ENCODE measurements around the gene SGO2. TPM values are rescaled to one million over a fixed set of nuclear protein-coding genes. Genes with fewer than 3 reads are reported as not detected.

SGO2 gene
- total and polyA plus RNA-seq, 2 donors (not counting 1 experiment from before 2014, with no cell fraction given) = 0.89 to 5.3 TPM

DNA sequence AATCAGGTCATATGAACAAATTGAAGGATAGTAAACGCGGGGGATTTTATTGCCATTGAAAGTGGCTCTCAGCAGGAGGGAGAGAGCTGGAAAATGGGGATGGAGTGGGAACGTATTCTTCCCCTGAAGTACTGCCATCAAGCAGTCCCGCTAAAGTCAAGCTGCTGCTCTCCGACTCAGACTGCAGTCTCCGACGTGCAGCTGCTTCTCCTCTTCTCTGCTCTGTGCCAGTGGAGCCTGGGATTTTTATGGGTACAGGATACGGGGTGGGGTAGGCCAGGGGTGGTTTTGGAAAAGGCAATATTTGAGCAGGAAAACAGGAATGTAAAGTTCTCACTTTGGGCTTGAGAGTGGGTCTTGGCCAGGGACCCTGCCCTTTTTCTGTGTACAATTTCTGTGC is 49.2 kb upstream of the SGO2 start:
- no peak overlapping the region for H3K27ac Mint-ChIP-seq
- TF ChIP-seq, protein P1, sequence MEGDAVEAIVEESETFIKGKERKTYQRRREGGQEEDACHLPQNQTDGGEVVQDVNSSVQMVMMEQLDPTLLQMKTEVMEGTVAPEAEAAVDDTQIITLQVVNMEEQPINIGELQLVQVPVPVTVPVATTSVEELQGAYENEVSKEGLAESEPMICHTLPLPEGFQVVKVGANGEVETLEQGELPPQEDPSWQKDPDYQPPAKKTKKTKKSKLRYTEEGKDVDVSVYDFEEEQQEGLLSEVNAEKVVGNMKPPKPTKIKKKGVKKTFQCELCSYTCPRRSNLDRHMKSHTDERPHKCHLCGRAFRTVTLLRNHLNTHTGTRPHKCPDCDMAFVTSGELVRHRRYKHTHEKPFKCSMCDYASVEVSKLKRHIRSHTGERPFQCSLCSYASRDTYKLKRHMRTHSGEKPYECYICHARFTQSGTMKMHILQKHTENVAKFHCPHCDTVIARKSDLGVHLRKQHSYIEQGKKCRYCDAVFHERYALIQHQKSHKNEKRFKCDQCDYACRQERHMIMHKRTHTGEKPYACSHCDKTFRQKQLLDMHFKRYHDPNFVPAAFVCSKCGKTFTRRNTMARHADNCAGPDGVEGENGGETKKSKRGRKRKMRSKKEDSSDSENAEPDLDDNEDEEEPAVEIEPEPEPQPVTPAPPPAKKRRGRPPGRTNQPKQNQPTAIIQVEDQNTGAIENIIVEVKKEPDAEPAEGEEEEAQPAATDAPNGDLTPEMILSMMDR (IDR thresholded peaks at IDR 0.05) = no peak
- no peak for TF ChIP-seq EZH2 (IDR thresholded peaks at IDR 0.05; ENCODE audit: borderline replicate concordance, insufficient read depth, low read depth, low read length, poor library complexity, severe bottlenecking)
- CTCF ChIA-PET = interaction anchor here (1.0 to 1.8 kb wide), 4 partner anchors 9 to 501 kb away, joined by 3 to 4 read pairs (median 4); no protein-coding TSS in a partner anchor

DNA sequence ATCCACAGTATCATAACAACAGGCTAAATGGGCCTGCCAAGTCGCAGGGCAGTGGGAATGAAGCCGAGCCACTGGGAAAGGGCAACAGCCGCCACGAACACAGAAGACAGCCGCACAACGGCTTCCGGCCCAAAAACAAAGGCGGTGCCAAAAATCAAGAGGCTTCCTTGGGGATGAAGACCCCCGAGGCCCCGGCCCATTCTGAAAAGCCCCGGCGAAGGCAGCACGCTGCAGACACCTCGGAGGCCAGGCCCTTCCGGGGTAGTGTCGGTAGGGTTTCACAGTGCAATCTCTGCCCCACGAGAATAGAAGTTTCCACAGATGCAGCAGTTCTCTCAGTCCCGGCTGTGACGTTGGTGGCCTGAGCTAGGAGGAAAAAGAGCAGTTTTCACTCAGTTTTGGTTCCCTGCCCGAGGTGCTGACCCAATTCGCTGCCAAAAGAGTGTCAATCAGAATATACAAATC is 48.3 kb upstream of the SGO2 start:
- intact Hi-C loops (cut with micrococcal nuclease) = no loop called here
- no peaks in the 10 kb centered on the region for H3K4me1 Mint-ChIP-seq
- POLR2A ChIA-PET = no interaction called here

More for the DNA sequence above, 49.2 kb upstream of the SGO2 start:
- intact Hi-C loops (cut with micrococcal nuclease) = no loop called here
- no peak overlapping the region for H2AFZ ChIP-seq (ENCODE audit: insufficient read depth, low read depth, low read length, poor library complexity, severe bottlenecking)
- H4K20me1 ChIP-seq (ENCODE audit: control insufficient read depth, insufficient read depth, low read length, poor library complexity, severe bottlenecking) = no peaks in the 10 kb centered on the region
- no peak overlapping the region for H3K9ac ChIP-seq (ENCODE audit: low read length)
- no peak overlapping the region for H3K27ac ChIP-seq (ENCODE audit: low read length in 2 of 2)
- H3K4me1 ChIP-seq (ENCODE audit: control insufficient read depth in 2 of 2, insufficient read depth in 2 of 2, low read length in 2 of 2) = no peaks in the 10 kb centered on the region
- H3K4me3 ChIP-seq (ENCODE audit: control extremely low read depth in 1 of 5, extremely low read depth in 1 of 5, insufficient read depth in 1 of 5, low read depth in 2 of 5, low read length in 4 of 5) = no peak overlapping the region
- WGBS (ENCODE audit: insufficient coverage) = 93% methylated on average over 8 of the region's 8 CpGs
- H3K4me2 ChIP-seq (replicated peaks; ENCODE audit: low read depth, low read length, poor library complexity, severe bottlenecking) = no peak overlapping the region
- Mint-ChIP-seq H3K27me3 (no peaks in the 10 kb centered on the region), H3K4me3 (no peak overlapping the region), H3K9me3 (ENCODE audit: insufficient read depth) (no peaks in the 10 kb centered on the region), H3K4me1 (no peaks in the 10 kb centered on the region)
- DNase-seq = no peak
- ATAC-seq (ENCODE audit: low read depth) = no peak
- POLR2A ChIA-PET = no interaction called here
- H3K36me3 ChIP-seq (replicated peaks in 1 of 2; ENCODE audit: control extremely low read depth in 1 of 2, control insufficient read depth in 1 of 2, extremely low read depth in 1 of 2, insufficient read depth in 2 of 2, low read length in 1 of 2) = no peaks in the 10 kb centered on the region
- no peaks in the 10 kb centered on the region for H3K27me3 ChIP-seq (replicated peaks in 1 of 4; ENCODE audit: control extremely low read depth in 1 of 4, control insufficient read depth in 3 of 4, insufficient read depth in 4 of 4, low read length in 3 of 4)
- no peaks in the 10 kb centered on the region for H3K9me3 ChIP-seq (ENCODE audit: control extremely low read depth in 1 of 3, control insufficient read depth in 2 of 3, insufficient read depth in 1 of 3, low read length in 2 of 3)
- H3K79me2 ChIP-seq (ENCODE audit: control insufficient read depth, insufficient read depth, low read length) = no peaks in the 10 kb centered on the region

More for the DNA sequence above, 48.3 kb upstream of the SGO2 start:
- no peaks in the 10 kb centered on the region for H3K79me2 ChIP-seq (ENCODE audit: control insufficient read depth, insufficient read depth, low read length)
- TF ChIP-seq EZH2 (IDR thresholded peaks at IDR 0.05; ENCODE audit: borderline replicate concordance, insufficient read depth, low read depth, low read length, poor library complexity, severe bottlenecking) = no peak
- TF ChIP-seq, protein P1 (IDR thresholded peaks at IDR 0.05) = no peak
- Mint-ChIP-seq H3K27me3 (no peaks in the 10 kb centered on the region), H3K4me3 (no peak overlapping the region), H3K9me3 (ENCODE audit: insufficient read depth) (no peaks in the 10 kb centered on the region), H3K27ac (no peak overlapping the region)
- no peak overlapping the region for H3K9ac ChIP-seq (ENCODE audit: low read length)
- ATAC-seq (ENCODE audit: low read depth) (no peak), DNase-seq (no peak)
- H3K36me3 ChIP-seq (replicated peaks in 1 of 2; ENCODE audit: control extremely low read depth in 1 of 2, control insufficient read depth in 1 of 2, extremely low read depth in 1 of 2, insufficient read depth in 2 of 2, low read length in 1 of 2) = no peaks in the 10 kb centered on the region
- WGBS (ENCODE audit: insufficient coverage) = 95% methylated on average over 19 of the region's 21 CpGs
- no peaks in the 10 kb centered on the region for H3K27me3 ChIP-seq (replicated peaks in 1 of 4; ENCODE audit: control extremely low read depth in 1 of 4, control insufficient read depth in 3 of 4, insufficient read depth in 4 of 4, low read length in 3 of 4)
- no peaks in the 10 kb centered on the region for H3K9me3 ChIP-seq (ENCODE audit: control extremely low read depth in 1 of 3, control insufficient read depth in 2 of 3, insufficient read depth in 1 of 3, low read length in 2 of 3)
- CTCF ChIA-PET = interaction anchor here (1.8 kb wide), 1 partner anchor 502 kb away, joined by 4 read pairs; no protein-coding TSS in a partner anchor
- no peak overlapping the region for H3K4me2 ChIP-seq (replicated peaks; ENCODE audit: low read depth, low read length, poor library complexity, severe bottlenecking)
- no peaks in the 10 kb centered on the region for H3K4me1 ChIP-seq (ENCODE audit: control insufficient read depth in 2 of 2, insufficient read depth in 2 of 2, low read length in 2 of 2)
- no peak overlapping the region for H3K4me3 ChIP-seq (ENCODE audit: control extremely low read depth in 1 of 5, extremely low read depth in 1 of 5, insufficient read depth in 1 of 5, low read depth in 2 of 5, low read length in 4 of 5)
- no peaks in the 10 kb centered on the region for H4K20me1 ChIP-seq (ENCODE audit: control insufficient read depth, insufficient read depth, low read length, poor library complexity, severe bottlenecking)
- H3K27ac ChIP-seq (ENCODE audit: low read length in 2 of 2) = no peak overlapping the region
- no peak overlapping the region for H2AFZ ChIP-seq (ENCODE audit: insufficient read depth, low read depth, low read length, poor library complexity, severe bottlenecking)
